Kidney (tissue), 14 donors: ENCODE data around the gene TMEM229B. TPM values are rescaled to one million over a fixed set of nuclear protein-coding genes. Genes with fewer than 3 reads are reported as not detected.

ENCODE experiments used
- DNase-seq, 5 donors: peaks; one replicate each; pipeline ENCODE4 v3.0.0-alpha.2; 2013 to 2020
- FAIRE-seq: peaks from 2 replicates; lab custom pipeline; 2012; peaks lifted over from hg19 to GRCh38; lab: Jason Lieb, UNC
- H3K27ac ChIP-seq, 2 donors: one replicate each; pipeline ENCODE4 v1.7.0; 2013; ENCODE audit warnings: low read depth in 2 of 2, low read length in 2 of 2, inconsistent platforms in 1 of 2
- H3K27me3 ChIP-seq: one replicate; pipeline ENCODE4 v1.7.1; 2013; ENCODE audit warnings: low read length, inconsistent platforms; ENCODE audit not compliant: control insufficient read depth, insufficient read depth
- H3K36me3 ChIP-seq, 3 donors: one replicate each; pipeline versions ENCODE4 v1.7.0 to v1.7.1; 2013; ENCODE audit warnings: low read length in 3 of 3, control low read depth in 1 of 3, inconsistent platforms in 1 of 3; ENCODE audit not compliant: insufficient read depth in 3 of 3, control insufficient read depth in 2 of 3
- H3K4me1 ChIP-seq, 3 donors: one replicate each; pipeline versions ENCODE4 v1.7.0 to v1.7.1; 2013; ENCODE audit warnings: low read length in 3 of 3, inconsistent platforms in 1 of 3, low read depth in 1 of 3; ENCODE audit not compliant: control insufficient read depth in 2 of 3, insufficient read depth in 2 of 3
- H3K4me3 ChIP-seq, 3 donors: one replicate each; pipeline versions ENCODE4 v1.7.0 to v1.8.1; 2013; ENCODE audit warnings: low read length in 3 of 3, control low read depth in 1 of 3, inconsistent platforms in 1 of 3
- H3K9ac ChIP-seq, 3 donors: one replicate each; pipeline versions ENCODE4 v1.7.0 to v1.7.1; 2013; ENCODE audit warnings: low read length in 3 of 3, control low read depth in 1 of 3, inconsistent platforms in 1 of 3
- H3K9me3 ChIP-seq, 3 donors: one replicate each; pipeline versions ENCODE4 v1.7.0 to v1.7.1; 2013; ENCODE audit warnings: low read length in 3 of 3, control low read depth in 1 of 3, inconsistent platforms in 1 of 3; ENCODE audit not compliant: control insufficient read depth in 2 of 3, insufficient read depth in 1 of 3
- intact Hi-C: fragments of 100-400 bp; cut with DNase I; formaldehyde crosslinking; loops from one replicate; pipeline ENCODE4 v1.11.1; 2022
- polyA plus RNA-seq: library from polyadenylated mRNA; stranded (reverse); fragments of 350-450 nt; fragmentation: Illumina TruSeq; extraction: RNeasy Lipid Tissue Mini Kit (QIAGEN cat#74804); gene quantifications from one replicate; pipeline ENCODE4 v1.2.3, GENCODE V29; 2014; ENCODE audit warnings: low read depth, low replicate concordance; ENCODE audit not compliant: insufficient read depth
- total RNA-seq: library from RNA; stranded (reverse); fragmentation: NEBNext Ultra II Directional; extraction: Animal tissue kit (Norgen Biotek cat#: 25700); gene quantifications from one replicate; pipeline ENCODE4 v1.2.1, GENCODE V29; 2021
- TF ChIP-seq, protein P1 (sequence below): IDR thresholded peaks from 3 replicates; pipeline ENCODE4 v1.5.1; 2012; ENCODE audit warnings: mild to moderate bottlenecking, moderate library complexity, borderline replicate concordance; ENCODE audit not compliant: insufficient read depth; ENCODE audit errors: extremely low read depth
- donor health status: control.
- donor health status: control.
- donor health status: control.
- donor health status: control.
- donor health status: control.
- donor health status: DM: yes; HTN: yes; CAD: no.
- donor health status: Normal renal cell carcinoma (clear cell type).

TMEM229B gene
- total and polyA plus RNA-seq, 2 donors from 2014 or later, result 3.1 to 7.8 TPM

DNA sequence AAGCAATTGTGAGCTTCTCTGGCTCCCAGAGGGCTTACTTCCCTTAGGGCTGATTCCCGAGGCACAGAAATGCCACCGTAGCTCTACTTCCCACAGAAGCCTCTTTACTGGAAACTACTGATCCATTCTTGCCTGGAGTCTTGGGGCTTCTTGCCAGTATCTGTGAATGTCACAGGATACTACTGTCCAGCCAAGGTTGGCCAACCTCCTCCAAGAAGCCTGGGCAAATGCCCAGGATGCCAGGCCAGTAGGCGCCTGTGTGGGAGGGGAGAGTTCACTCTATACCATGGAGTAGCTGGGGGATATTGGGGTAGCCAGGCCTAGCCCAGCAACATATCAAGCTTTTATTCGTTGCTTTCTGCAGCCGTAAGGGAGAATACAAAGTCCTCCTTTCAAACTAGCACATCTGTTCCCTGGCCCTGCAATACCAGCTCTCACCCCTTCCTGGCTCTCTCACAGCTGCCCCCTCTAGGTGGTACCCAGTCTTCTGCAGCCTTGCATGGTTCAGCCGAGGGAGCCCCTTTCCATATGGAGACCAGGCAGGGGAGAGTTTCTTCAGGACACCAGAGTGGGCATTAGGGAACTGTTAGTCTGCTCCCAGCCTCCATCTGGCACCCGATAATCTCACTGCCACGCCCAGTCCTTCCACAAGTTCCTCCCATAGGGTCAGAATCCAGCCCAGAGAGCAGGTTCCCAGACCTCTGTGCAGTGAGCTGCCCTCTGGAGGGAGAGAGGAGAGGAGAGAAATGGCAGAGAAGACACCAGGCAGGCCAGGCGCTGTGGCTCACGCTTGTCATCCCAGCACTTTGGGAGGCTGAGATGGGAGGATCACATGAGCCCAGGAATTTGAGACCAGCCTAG, 52.3 kb downstream of the TMEM229B start:
- TF ChIP-seq, protein P1, sequence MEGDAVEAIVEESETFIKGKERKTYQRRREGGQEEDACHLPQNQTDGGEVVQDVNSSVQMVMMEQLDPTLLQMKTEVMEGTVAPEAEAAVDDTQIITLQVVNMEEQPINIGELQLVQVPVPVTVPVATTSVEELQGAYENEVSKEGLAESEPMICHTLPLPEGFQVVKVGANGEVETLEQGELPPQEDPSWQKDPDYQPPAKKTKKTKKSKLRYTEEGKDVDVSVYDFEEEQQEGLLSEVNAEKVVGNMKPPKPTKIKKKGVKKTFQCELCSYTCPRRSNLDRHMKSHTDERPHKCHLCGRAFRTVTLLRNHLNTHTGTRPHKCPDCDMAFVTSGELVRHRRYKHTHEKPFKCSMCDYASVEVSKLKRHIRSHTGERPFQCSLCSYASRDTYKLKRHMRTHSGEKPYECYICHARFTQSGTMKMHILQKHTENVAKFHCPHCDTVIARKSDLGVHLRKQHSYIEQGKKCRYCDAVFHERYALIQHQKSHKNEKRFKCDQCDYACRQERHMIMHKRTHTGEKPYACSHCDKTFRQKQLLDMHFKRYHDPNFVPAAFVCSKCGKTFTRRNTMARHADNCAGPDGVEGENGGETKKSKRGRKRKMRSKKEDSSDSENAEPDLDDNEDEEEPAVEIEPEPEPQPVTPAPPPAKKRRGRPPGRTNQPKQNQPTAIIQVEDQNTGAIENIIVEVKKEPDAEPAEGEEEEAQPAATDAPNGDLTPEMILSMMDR, result no peak
- no peaks in the 10 kb centered on the region for H3K9me3 ChIP-seq
- no peaks in the 10 kb centered on the region for H3K4me1 ChIP-seq
- H3K27ac ChIP-seq, result no peak overlapping the region
- intact Hi-C loops, result no loop called here
- H3K9ac ChIP-seq, result no peak overlapping the region
- H3K36me3 ChIP-seq, result no peaks in the 10 kb centered on the region
- no peaks in the 10 kb centered on the region for H3K27me3 ChIP-seq
- no peak for DNase-seq
- no peak for FAIRE-seq
- no peak overlapping the region for H3K4me3 ChIP-seq

DNA sequence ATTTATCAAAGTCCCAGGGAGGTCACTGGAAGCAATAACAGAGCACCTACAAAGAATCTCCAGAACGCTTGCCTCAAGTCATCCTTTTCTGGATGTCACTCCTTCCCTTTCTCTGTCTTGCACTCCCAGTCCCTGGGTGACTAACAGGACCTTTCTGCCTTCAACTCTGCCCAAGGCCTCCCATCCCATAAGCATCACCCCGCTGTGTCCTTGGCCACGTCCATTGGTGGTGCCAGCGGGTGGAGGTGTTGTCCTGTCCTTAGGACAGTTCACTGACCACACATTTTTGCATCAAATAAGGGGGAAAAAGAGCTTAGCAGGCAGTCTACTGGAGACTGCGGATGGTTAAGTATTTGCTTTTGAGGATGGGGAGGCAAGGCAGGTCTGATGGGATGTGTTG, 52.9 kb downstream of the TMEM229B start:
- TF ChIP-seq, protein P1, result no peak

DNA sequence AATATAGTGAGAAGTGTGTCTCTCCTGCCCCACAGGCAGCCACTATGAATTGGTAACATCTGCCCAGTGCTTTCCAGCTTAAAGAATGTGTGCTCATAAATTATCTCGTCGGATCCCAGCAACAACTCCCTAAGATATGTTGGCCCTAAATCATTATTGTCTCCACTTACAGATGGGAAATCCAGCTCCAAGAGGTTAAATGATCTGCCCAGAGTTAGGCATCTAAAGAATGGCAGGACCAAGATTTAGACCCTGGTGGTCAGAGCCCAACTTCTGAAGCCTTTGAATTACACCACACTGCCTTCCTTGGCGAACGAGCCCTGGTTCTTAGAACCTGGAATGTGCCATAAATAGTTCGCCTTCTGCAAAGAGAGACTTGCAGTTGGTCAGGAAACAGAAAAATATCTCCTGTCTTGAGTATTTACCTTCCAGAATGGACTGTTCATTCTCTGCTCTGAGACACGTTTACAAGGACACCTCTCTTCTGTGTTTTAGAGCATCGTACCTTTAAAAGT, 56.4 kb downstream of the TMEM229B start:
- Histone ChIP-seq H3K4me3 (no peak overlapping the region), H3K9ac (no peak overlapping the region), H3K36me3 (no peaks in the 10 kb centered on the region), H3K27me3 (no peaks in the 10 kb centered on the region), H3K9me3 (no peaks in the 10 kb centered on the region), H3K4me1 (peaks cover 0 to 3% (median 0%) of the 10 kb centered on the region in 3 donors), H3K27ac (no peak overlapping the region)
- TF ChIP-seq, protein P1, result no peak
- DNase-seq, result peak in 2 of 5 donors; percentile 37 to 57
- intact Hi-C loops, result no loop called here
- no peak for FAIRE-seq

More for the DNA sequence above, 52.9 kb downstream of the TMEM229B start:
- Histone ChIP-seq H3K27me3 (no peaks in the 10 kb centered on the region), H3K9me3 (no peaks in the 10 kb centered on the region), H3K9ac (no peak overlapping the region), H3K4me3 (no peak overlapping the region), H3K27ac (no peak overlapping the region), H3K36me3 (no peaks in the 10 kb centered on the region), H3K4me1 (no peaks in the 10 kb centered on the region)
- intact Hi-C loops, result no loop called here
- FAIRE-seq (no peak), DNase-seq (no peak)
